Mesodermal cell (in vitro differentiated cells): Measurements from ENCODE around the gene RBMS1.

Experiments used
- H3K27ac ChIP-seq: 2 replicates; pipeline ENCODE4 v1.7.0; 2013; ENCODE audit warnings: mild to moderate bottlenecking, low read depth, low read length, moderate library complexity; ENCODE audit not compliant: severe bottlenecking
- H3K36me3 ChIP-seq: 2 replicates; pipeline ENCODE4 v1.7.1; 2013; ENCODE audit warnings: mild to moderate bottlenecking, low read length, moderate library complexity; ENCODE audit not compliant: control insufficient read depth, insufficient read depth
- H3K4me1 ChIP-seq: one replicate; pipeline ENCODE4 v1.7.1; 2013; ENCODE audit warnings: mild to moderate bottlenecking, low read length; ENCODE audit not compliant: insufficient read depth, control insufficient read depth, poor library complexity, severe bottlenecking
- H3K4me3 ChIP-seq: 2 replicates; pipeline ENCODE4 v1.7.0; 2013; ENCODE audit warnings: low read length, control low read depth, mild to moderate bottlenecking; ENCODE audit not compliant: insufficient read depth, poor library complexity, severe bottlenecking; ENCODE audit errors: extremely low read depth
- H3K9me3 ChIP-seq: 2 replicates; pipeline ENCODE4 v1.7.1; 2013; ENCODE audit warnings: mild to moderate bottlenecking, low read length, moderate library complexity; ENCODE audit not compliant: control insufficient read depth
- WGBS, 2 experiments: methylation state at CpG; one replicate each; pipeline ENCODE4 v1.1.5; 2013; ENCODE audit warnings: missing lambda C conversion rate in 2 of 2; ENCODE audit not compliant: insufficient coverage in 2 of 2; 5-methylcytosine and 5-hydroxymethylcytosine counted together

RBMS1 gene

GRCh38 chr2:160303527-160303926 lies 190.1 kb downstream of the RBMS1 start:
- Histone ChIP-seq H3K4me1 (peaks cover 17% of the 10 kb centered on the region), H3K4me3 (no peak overlapping the region), H3K27ac (no peak overlapping the region), H3K36me3 (peaks cover 60% of the 10 kb centered on the region), H3K9me3 (no peaks in the 10 kb centered on the region)
- 89 to 90% methylated on average over 1 of the region's 3 CpGs for WGBS, 2 experiments

GRCh38 chr2:160303076-160303475 lies 190.5 kb downstream of the RBMS1 start:
- Histone ChIP-seq H3K4me1 (peaks cover 16% of the 10 kb centered on the region), H3K36me3 (peaks cover 63% of the 10 kb centered on the region), H3K9me3 (no peaks in the 10 kb centered on the region), H3K27ac (no peak overlapping the region), H3K4me3 (no peak overlapping the region)
- WGBS, 2 experiments = 100% methylated on average over 2 of the region's 2 CpGs; no CpG with 5 or more reads in 1 of the 2 experiments

- 94 to 100% methylated on average over 2 of the region's 2 CpGs for WGBS, 2 experiments
- H3K9me3 ChIP-seq = no peaks in the 10 kb centered on the region
- H3K27ac ChIP-seq = no peak overlapping the region
- peaks cover 16% of the 10 kb centered on the region for H3K4me1 ChIP-seq
- peaks cover 75% of the 10 kb centered on the region for H3K36me3 ChIP-seq
- H3K4me3 ChIP-seq = no peak overlapping the region
These were observed 192.2 kb downstream of the RBMS1 start for GRCh38 chr2:160301420-160301819.

- 100% methylated on average over 1 of the region's 1 CpG; no CpG with 5 or more reads in 1 of the 2 experiments for WGBS, 2 experiments
- Histone ChIP-seq H3K9me3 (no peaks in the 10 kb centered on the region), H3K27ac (peak overlapping the region; percentile 18), H3K4me1 (peaks cover 17% of the 10 kb centered on the region), H3K36me3 (peaks cover 71% of the 10 kb centered on the region), H3K4me3 (no peak overlapping the region)
These were observed 193.4 kb downstream of the RBMS1 start for GRCh38 chr2:160300203-160300602.

- Histone ChIP-seq H3K36me3 (peaks cover 71% of the 10 kb centered on the region), H3K9me3 (no peaks in the 10 kb centered on the region), H3K27ac (peak overlapping the region; percentile 18), H3K4me3 (no peak overlapping the region), H3K4me1 (peaks cover 23% of the 10 kb centered on the region)
- WGBS, 2 experiments = 91 to 97% methylated on average over 3 of the region's 3 CpGs
These were observed 194.1 kb downstream of the RBMS1 start for GRCh38 chr2:160299540-160299939.

- no peak overlapping the region for H3K27ac ChIP-seq
- H3K36me3 ChIP-seq = peaks cover 70% of the 10 kb centered on the region
- no peak overlapping the region for H3K4me3 ChIP-seq
- H3K9me3 ChIP-seq = no peaks in the 10 kb centered on the region
- peaks cover 28% of the 10 kb centered on the region for H3K4me1 ChIP-seq
- WGBS, 2 experiments = 100% methylated on average over 1 of the region's 1 CpG; no CpG with 5 or more reads in 1 of the 2 experiments
These were observed 194.6 kb downstream of the RBMS1 start for GRCh38 chr2:160298960-160299359.

- H3K36me3 ChIP-seq = peaks cover 65% of the 10 kb centered on the region
These were observed 197.9 kb downstream of the RBMS1 start for GRCh38 chr2:160295519-160296207.

GRCh38 chr2:160294889-160295288 lies 198.7 kb downstream of the RBMS1 start:
- Histone ChIP-seq H3K27ac (no peak overlapping the region), H3K9me3 (no peaks in the 10 kb centered on the region), H3K4me1 (peaks cover 53% of the 10 kb centered on the region), H3K4me3 (no peak overlapping the region), H3K36me3 (peaks cover 59% of the 10 kb centered on the region)

More at GRCh38 chr2:160295519-160296207, 197.9 kb downstream of the RBMS1 start:
- peaks cover 55% of the 10 kb centered on the region for H3K4me1 ChIP-seq
- no peaks in the 10 kb centered on the region for H3K9me3 ChIP-seq
- H3K4me3 ChIP-seq = no peak overlapping the region
- WGBS, 2 experiments = 91 to 93% methylated on average over 2 to 5 of the region's 7 CpGs
- H3K27ac ChIP-seq = no peak overlapping the region

GRCh38 chr2:160294339-160294803 lies 199.2 kb downstream of the RBMS1 start:
- Histone ChIP-seq H3K9me3 (no peaks in the 10 kb centered on the region), H3K4me3 (no peak overlapping the region), H3K27ac (peak overlapping the region; percentile 82), H3K4me1 (peaks cover 48% of the 10 kb centered on the region), H3K36me3 (peaks cover 56% of the 10 kb centered on the region)
- WGBS, 2 experiments = 85 to 96% methylated on average over 3 of the region's 5 CpGs

- H3K4me1 ChIP-seq = peaks cover 48% of the 10 kb centered on the region
- no peaks in the 10 kb centered on the region for H3K9me3 ChIP-seq
- no peak overlapping the region for H3K4me3 ChIP-seq
- peaks cover 55% of the 10 kb centered on the region for H3K36me3 ChIP-seq
- WGBS, 2 experiments = 86 to 96% methylated on average over 3 to 4 of the region's 6 CpGs
- peak overlapping the region; percentile 82 for H3K27ac ChIP-seq
These were observed 200.1 kb downstream of the RBMS1 start for GRCh38 chr2:160293391-160294091.

GRCh38 chr2:160292225-160292624 lies 201.4 kb downstream of the RBMS1 start:
- WGBS, 2 experiments = 100% methylated on average over 1 of the region's 1 CpG; no CpG with 5 or more reads in 1 of the 2 experiments
- no peak overlapping the region for H3K27ac ChIP-seq

More at GRCh38 chr2:160292225-160292624, 201.4 kb downstream of the RBMS1 start:
- H3K4me1 ChIP-seq = peaks cover 48% of the 10 kb centered on the region
- H3K9me3 ChIP-seq = no peaks in the 10 kb centered on the region
- H3K36me3 ChIP-seq = peaks cover 53% of the 10 kb centered on the region
- H3K4me3 ChIP-seq = no peak overlapping the region
